ENCODE results near the gene TMEM269. TPM values are rescaled to one million over a fixed set of nuclear protein-coding genes. Genes with fewer than 3 reads are reported as not detected.

TMEM269 gene
- total RNA-seq, 1 experiment from 2014 or later = 0.68 TPM

DNA sequence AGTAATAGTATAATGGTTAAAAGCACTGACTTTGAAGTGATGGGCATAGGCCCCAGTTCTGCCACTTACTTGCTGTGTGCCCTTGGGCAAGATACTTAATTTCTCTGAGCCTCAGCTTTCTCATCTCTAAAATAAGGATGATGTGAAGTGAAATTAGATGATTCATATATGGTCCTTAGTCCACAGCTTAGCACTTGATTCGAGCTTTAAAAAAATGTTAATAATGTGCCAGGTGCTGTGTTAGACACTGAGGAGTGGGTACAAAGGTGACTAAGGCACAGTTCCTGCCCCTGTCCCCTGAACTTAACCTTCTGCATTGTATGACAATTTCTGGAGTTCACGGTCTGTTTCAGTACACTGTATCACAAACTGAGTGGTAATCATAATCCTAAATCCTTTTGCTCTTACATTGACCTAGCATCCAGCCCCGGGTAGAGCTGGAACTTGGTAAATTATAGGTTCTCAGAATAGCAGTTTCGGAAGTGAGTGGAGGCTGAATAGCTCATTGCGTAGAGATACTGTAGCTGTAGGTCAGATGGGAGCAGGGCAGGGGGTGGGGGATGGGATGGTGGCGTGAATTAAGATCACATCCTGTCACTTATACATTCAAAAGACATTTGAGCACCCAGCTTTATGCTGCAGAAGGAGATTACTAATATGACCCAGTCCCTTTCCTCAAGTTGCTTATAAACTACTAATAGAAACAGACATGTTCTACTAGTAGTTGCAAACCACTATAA, 63.1 kb downstream of the TMEM269 start:
- ChIA-PET CTCF (no interaction called here), POLR2A (no interaction called here)
- no peak for DNase-seq
- intact Hi-C loops (cut with micrococcal nuclease; ENCODE audit: unreplicated experiment) = no loop called here
- Histone ChIP-seq H3K9me3 (no peaks in the 10 kb centered on the region), H3K27me3 (replicated peaks; ENCODE audit: control insufficient read depth, insufficient read depth, low read length) (no peaks in the 10 kb centered on the region), H3K4me1 (no peaks in the 10 kb centered on the region; the same call in 1 of the 2 replicates), H3K4me3 (ENCODE audit: low read depth, low read length) (no peak overlapping the region), H3K36me3 (ENCODE audit: control insufficient read depth, insufficient read depth, low read length) (no peaks in the 10 kb centered on the region)
- H3K36me3 Mint-ChIP-seq (ENCODE audit: insufficient read depth, unreplicated experiment) = peaks cover 26% of the 10 kb centered on the region
- no peaks in the 10 kb centered on the region for H3K27me3 Mint-ChIP-seq (ENCODE audit: insufficient read depth, unreplicated experiment)
- no peaks in the 10 kb centered on the region for H3K9me3 Mint-ChIP-seq (ENCODE audit: unreplicated experiment)
- peaks cover 10% of the 10 kb centered on the region for H3K4me1 Mint-ChIP-seq (ENCODE audit: low read depth, unreplicated experiment)
- BruUV-seq (replicated peaks) = TSS peak; percentile 28
- H3K27ac Mint-ChIP-seq (ENCODE audit: unreplicated experiment) = no peak overlapping the region
- TF ChIP-seq, protein P1, sequence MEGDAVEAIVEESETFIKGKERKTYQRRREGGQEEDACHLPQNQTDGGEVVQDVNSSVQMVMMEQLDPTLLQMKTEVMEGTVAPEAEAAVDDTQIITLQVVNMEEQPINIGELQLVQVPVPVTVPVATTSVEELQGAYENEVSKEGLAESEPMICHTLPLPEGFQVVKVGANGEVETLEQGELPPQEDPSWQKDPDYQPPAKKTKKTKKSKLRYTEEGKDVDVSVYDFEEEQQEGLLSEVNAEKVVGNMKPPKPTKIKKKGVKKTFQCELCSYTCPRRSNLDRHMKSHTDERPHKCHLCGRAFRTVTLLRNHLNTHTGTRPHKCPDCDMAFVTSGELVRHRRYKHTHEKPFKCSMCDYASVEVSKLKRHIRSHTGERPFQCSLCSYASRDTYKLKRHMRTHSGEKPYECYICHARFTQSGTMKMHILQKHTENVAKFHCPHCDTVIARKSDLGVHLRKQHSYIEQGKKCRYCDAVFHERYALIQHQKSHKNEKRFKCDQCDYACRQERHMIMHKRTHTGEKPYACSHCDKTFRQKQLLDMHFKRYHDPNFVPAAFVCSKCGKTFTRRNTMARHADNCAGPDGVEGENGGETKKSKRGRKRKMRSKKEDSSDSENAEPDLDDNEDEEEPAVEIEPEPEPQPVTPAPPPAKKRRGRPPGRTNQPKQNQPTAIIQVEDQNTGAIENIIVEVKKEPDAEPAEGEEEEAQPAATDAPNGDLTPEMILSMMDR (IDR thresholded peaks at IDR 0.05; ENCODE audit: insufficient read depth in 1 of 2, low read depth in 1 of 2, low read length in 1 of 2, severe bottlenecking in 1 of 2, unreplicated experiment in 1 of 2) = no peak
- peak overlapping the region; percentile 100 for H3K4me3 Mint-ChIP-seq (ENCODE audit: unreplicated experiment)

GRCh38 chr1:42848823-42849537, 64.2 kb downstream of the TMEM269 start:
- Mint-ChIP-seq H3K27ac (ENCODE audit: unreplicated experiment) (no peak overlapping the region), H3K36me3 (ENCODE audit: insufficient read depth, unreplicated experiment) (peaks cover 26% of the 10 kb centered on the region), H3K9me3 (ENCODE audit: unreplicated experiment) (no peaks in the 10 kb centered on the region), H3K4me1 (ENCODE audit: low read depth, unreplicated experiment) (peaks cover 10% of the 10 kb centered on the region), H3K27me3 (ENCODE audit: insufficient read depth, unreplicated experiment) (no peaks in the 10 kb centered on the region), H3K4me3 (ENCODE audit: unreplicated experiment) (no peak overlapping the region)
- no peak for DNase-seq
- intact Hi-C loops (cut with micrococcal nuclease; ENCODE audit: unreplicated experiment) = no loop called here
- ChIA-PET POLR2A (no interaction called here), CTCF (no interaction called here)
- Histone ChIP-seq H3K4me1 (no peaks in the 10 kb centered on the region; the same call in 1 of the 2 replicates), H3K27me3 (replicated peaks; ENCODE audit: control insufficient read depth, insufficient read depth, low read length) (no peaks in the 10 kb centered on the region), H3K36me3 (ENCODE audit: control insufficient read depth, insufficient read depth, low read length) (no peaks in the 10 kb centered on the region), H3K4me3 (ENCODE audit: low read depth, low read length) (no peak overlapping the region), H3K9me3 (no peaks in the 10 kb centered on the region)
- no TSS peak for BruUV-seq (replicated peaks)
- TF ChIP-seq, protein P1 (IDR thresholded peaks at IDR 0.05; ENCODE audit: insufficient read depth in 1 of 2, low read depth in 1 of 2, low read length in 1 of 2, severe bottlenecking in 1 of 2, unreplicated experiment in 1 of 2) = no peak

DNA sequence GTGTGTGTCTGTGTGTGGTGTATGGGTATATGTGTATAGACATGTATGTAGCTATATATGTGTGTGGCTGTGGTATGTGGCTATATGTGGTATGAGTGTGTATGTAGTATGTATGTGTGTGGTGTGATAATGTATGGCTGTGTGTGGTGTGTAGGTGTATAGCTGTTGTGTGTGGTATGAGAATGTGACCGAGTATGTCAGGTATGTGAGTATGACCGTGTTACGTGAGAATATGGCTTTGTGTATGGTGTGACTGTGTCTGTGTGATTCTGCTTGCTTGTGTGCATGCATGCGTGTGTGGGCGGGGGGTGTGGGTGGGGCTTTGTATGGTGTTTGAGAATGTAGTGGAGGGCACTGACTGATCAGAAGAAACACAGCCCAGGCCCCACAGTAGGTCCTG, 65.2 kb downstream of the TMEM269 start:
- H3K4me1 ChIP-seq = no peaks in the 10 kb centered on the region; the same call in 1 of the 2 replicates
- intact Hi-C loops (cut with micrococcal nuclease; ENCODE audit: unreplicated experiment) = no loop called here
- BruUV-seq (replicated peaks) = no TSS peak
- ChIA-PET CTCF (no interaction called here), POLR2A (no interaction called here)
- no peaks in the 10 kb centered on the region for H3K36me3 ChIP-seq (ENCODE audit: control insufficient read depth, insufficient read depth, low read length)
- no peaks in the 10 kb centered on the region for H3K27me3 Mint-ChIP-seq (ENCODE audit: insufficient read depth, unreplicated experiment)
- no peak for DNase-seq
- peaks cover 26% of the 10 kb centered on the region for H3K36me3 Mint-ChIP-seq (ENCODE audit: insufficient read depth, unreplicated experiment)
- H3K9me3 Mint-ChIP-seq (ENCODE audit: unreplicated experiment) = peaks cover 4% of the 10 kb centered on the region
- H3K4me3 Mint-ChIP-seq (ENCODE audit: unreplicated experiment) = no peak overlapping the region
- TF ChIP-seq, protein P1 (IDR thresholded peaks at IDR 0.05; ENCODE audit: insufficient read depth in 1 of 2, low read depth in 1 of 2, low read length in 1 of 2, severe bottlenecking in 1 of 2, unreplicated experiment in 1 of 2) = no peak
- peaks cover 10% of the 10 kb centered on the region for H3K4me1 Mint-ChIP-seq (ENCODE audit: low read depth, unreplicated experiment)
- no peak overlapping the region for H3K4me3 ChIP-seq (ENCODE audit: low read depth, low read length)
- H3K27ac Mint-ChIP-seq (ENCODE audit: unreplicated experiment) = no peak overlapping the region
- H3K27me3 ChIP-seq (replicated peaks; ENCODE audit: control insufficient read depth, insufficient read depth, low read length) = no peaks in the 10 kb centered on the region
- no peaks in the 10 kb centered on the region for H3K9me3 ChIP-seq

Other genes starting within 250 kb of the TMEM269 start
- 54.7 and 58.2 TPM in 2 replicates for gene PPIH, start 126.6 kb upstream of the TMEM269 start, total RNA-seq (2022)
- gene YBX1, start 102.6 kb upstream of the TMEM269 start, total RNA-seq (2022) = 567 and 622 TPM in 2 replicates
- 2.9 and 4.0 TPM in 2 replicates for gene CLDN19, start 44.8 kb upstream of the TMEM269 start, total RNA-seq (2022)
- gene P3H1, start 18.0 kb upstream of the TMEM269 start, total RNA-seq (2022) = 20.5 and 21.2 TPM in 2 replicates
- gene C1orf50, start 17.7 kb upstream of the TMEM269 start, total RNA-seq (2022) = 6.1 and 6.3 TPM in 2 replicates
- gene ERMAP, start 32.1 kb downstream of the TMEM269 start, total RNA-seq (2022) = 4.8 and 5.2 TPM in 2 replicates
- 18.6 and 19.2 TPM in 2 replicates for gene SVBP, start 32.4 kb downstream of the TMEM269 start, total RNA-seq (2022)
- gene ZNF691, start 61.6 kb downstream of the TMEM269 start, total RNA-seq (2022) = 6.2 and 7.8 TPM in 2 replicates
- gene SLC2A1, start 173.9 kb downstream of the TMEM269 start, total RNA-seq (2022) = 422 and 437 TPM in 2 replicates

Measured in Caco-2 (cell line).